Cardiac muscle cell (in vitro differentiated cells and primary cell): Measurements from ENCODE around the gene ENTPD3. TPM values are rescaled to one million over a fixed set of nuclear protein-coding genes. Genes with fewer than 3 reads are reported as not detected.

ENCODE experiments used
- DNase-seq, 2 donors: peaks; one replicate each; pipeline versions ENCODE4 v3.0.0 to v3.0.0-alpha.2; 2010 to 2017; ENCODE audit warnings: low read depth in 1 of 2, low spot score in 1 of 2
- H3K27ac ChIP-seq: fragments of 200-600 bp; sonication (generic); 2 replicates; pipeline ENCODE4 v1.5.1; 2016
- H3K27me3 ChIP-seq: fragments of 200-600 bp; sonication (generic); 2 replicates; pipeline ENCODE4 v1.6.0; 2016; ENCODE audit warnings: control low read depth
- H3K36me3 ChIP-seq: fragments of 200-600 bp; sonication (generic); 2 replicates; pipeline ENCODE4 v1.5.1; 2016; ENCODE audit warnings: control low read depth
- H3K4me1 ChIP-seq: fragments of 200-600 bp; sonication (generic); 2 replicates; pipeline ENCODE4 v1.8.1; 2017; ENCODE audit warnings: low read depth, mild to moderate bottlenecking, mixed run types
- H3K4me3 ChIP-seq: fragments of 200-600 bp; sonication (generic); 2 replicates; pipeline ENCODE4 v1.5.1; 2016; ENCODE audit warnings: mild to moderate bottlenecking
- H3K9me3 ChIP-seq: fragments of 200-600 bp; sonication (generic); 2 replicates; pipeline ENCODE4 v1.5.1; 2017; ENCODE audit warnings: low read depth, mild to moderate bottlenecking, control low read depth
- CTCF ChIP-seq: IDR thresholded peaks from 2 replicates; pipeline ENCODE4 v1.5.1; 2012; ENCODE audit warnings: low read depth, mild to moderate bottlenecking, low read length
- polyA plus RNA-seq: library from polyadenylated mRNA; unstranded; fragments of >200 nt; fragmentation: Nextera tagmentation; extraction: Ambion mirVana; gene quantifications from 2 replicates; pipeline ENCODE4 v1.2.1, GENCODE V29; 2016
- total RNA-seq: library from RNA; depleted of rRNA; stranded (reverse); fragments of >200 nt; gene quantifications from 2 replicates; pipeline ENCODE4 v1.2.3, GENCODE V29; 2016

The ENTPD3 gene
- total and polyA plus RNA-seq, 2 experiments from 2014 or later: 0.16 to 0.66 TPM

GRCh38 chr3:40387895-40388254 lies 891 bp downstream of the ENTPD3 start:
- H3K27ac ChIP-seq: no peak overlapping the region
- no peak for TF ChIP-seq CTCF
- H3K27me3 ChIP-seq: peaks cover 45% of the 10 kb centered on the region
- no peak for DNase-seq
- H3K36me3 ChIP-seq: no peaks in the 10 kb centered on the region
- H3K4me1 ChIP-seq: no peaks in the 10 kb centered on the region
- no peak overlapping the region for H3K4me3 ChIP-seq
- H3K9me3 ChIP-seq: no peaks in the 10 kb centered on the region

GRCh38 chr3:40396406-40396805 lies 9.4 kb downstream of the ENTPD3 start:
- Histone ChIP-seq H3K4me1 (no peaks in the 10 kb centered on the region), H3K36me3 (no peaks in the 10 kb centered on the region), H3K27ac (no peak overlapping the region), H3K9me3 (no peaks in the 10 kb centered on the region), H3K27me3 (no peaks in the 10 kb centered on the region), H3K4me3 (no peak overlapping the region)
- no peak for DNase-seq
- TF ChIP-seq CTCF: no peak

GRCh38 chr3:40397129-40397528 lies 10.1 kb downstream of the ENTPD3 start:
- DNase-seq: no peak
- no peak for TF ChIP-seq CTCF
- no peak overlapping the region for H3K27ac ChIP-seq

GRCh38 chr3:40397912-40398311 lies 10.9 kb downstream of the ENTPD3 start:
- H3K27ac ChIP-seq: peak overlapping the region; percentile 6
- no peaks in the 10 kb centered on the region for H3K4me1 ChIP-seq
- no peak overlapping the region for H3K4me3 ChIP-seq
- no peaks in the 10 kb centered on the region for H3K27me3 ChIP-seq
- DNase-seq: no peak
- no peak for TF ChIP-seq CTCF
- H3K36me3 ChIP-seq: no peaks in the 10 kb centered on the region
- H3K9me3 ChIP-seq: no peaks in the 10 kb centered on the region

More at GRCh38 chr3:40397129-40397528, 10.1 kb downstream of the ENTPD3 start:
- Histone ChIP-seq H3K36me3 (no peaks in the 10 kb centered on the region), H3K4me1 (no peaks in the 10 kb centered on the region), H3K27me3 (no peaks in the 10 kb centered on the region), H3K9me3 (no peaks in the 10 kb centered on the region), H3K4me3 (no peak overlapping the region)

GRCh38 chr3:40398346-40398745 lies 11.4 kb downstream of the ENTPD3 start:
- Histone ChIP-seq H3K36me3 (no peaks in the 10 kb centered on the region), H3K9me3 (no peaks in the 10 kb centered on the region), H3K27me3 (no peaks in the 10 kb centered on the region), H3K4me1 (no peaks in the 10 kb centered on the region), H3K4me3 (no peak overlapping the region), H3K27ac (peak overlapping the region; percentile 6)
- no peak for TF ChIP-seq CTCF
- DNase-seq: peak; percentile 7 to 19
